ENCODE measurements around the gene KIF4B. TPM values are rescaled to one million over a fixed set of nuclear protein-coding genes. Genes with fewer than 3 reads are reported as not detected.

The KIF4B gene
- total RNA-seq, 1 experiment from 2014 or later = 0.07 TPM

- no peak overlapping the region for H3K56ac ChIP-seq (ENCODE audit: insufficient read length, low read depth, low read length)
- H3K23me2 ChIP-seq (ENCODE audit: insufficient read length, low read depth, low read length, poor library complexity, severe bottlenecking) = no peaks in the 10 kb centered on the region
- H2BK120ac ChIP-seq (ENCODE audit: low read depth, low read length, poor library complexity, severe bottlenecking) = no peak overlapping the region
- no peaks in the 10 kb centered on the region; the same call in 1 of the 2 replicates for H3K79me2 ChIP-seq (ENCODE audit: insufficient read depth, low read length)
- H3K27me3 ChIP-seq (ENCODE audit: insufficient read depth, low read length) = no peaks in the 10 kb centered on the region
- H4K8ac ChIP-seq (replicated peaks; ENCODE audit: insufficient read length, low read depth, low read length) = no peak overlapping the region
- no peak overlapping the region for H3K23ac ChIP-seq (ENCODE audit: insufficient read length, low read depth, low read length)
- Mint-ChIP-seq H3K4me1 (peaks cover 22 to 23% of the 10 kb centered on the region in 2 experiments), H3K27me3 (ENCODE audit: low read depth) (no peaks in the 10 kb centered on the region), H3K27ac (no peak overlapping the region), H3K36me3 (ENCODE audit: insufficient read depth in 1 of 3, low read depth in 3 of 3) (no peaks in the 10 kb centered on the region), H3K4me3 (no peak overlapping the region), H3K9me3 (0 out of 5 replicates have a peak, but pooled peaks cover 0 to 3% of the 10 kb centered on the region in 2 experiments)
- H3K9ac ChIP-seq (ENCODE audit: extremely low read depth, insufficient read length, low read length) = no peak overlapping the region
- no peak overlapping the region for H2BK12ac ChIP-seq (ENCODE audit: insufficient read length, low read depth, low read length)
- no peak overlapping the region for H2AFZ ChIP-seq (ENCODE audit: low read length)
- no peak overlapping the region for H3K4me2 ChIP-seq (ENCODE audit: insufficient read depth, insufficient read length, low read length)
- no peak overlapping the region for H3T11ph ChIP-seq (ENCODE audit: low read length)
- no peak for DNase-seq
- H3K14ac ChIP-seq (ENCODE audit: insufficient read depth, low read length) = no peak overlapping the region
- no CpG with 5 or more reads among the region's 8 CpGs for WGBS (ENCODE audit: extremely low coverage, insufficient read length, low lambda C conversion rate)
- no peak for TF ChIP-seq CTCF (conservative IDR thresholded peaks at IDR 0.05)
- H3K79me1 ChIP-seq (ENCODE audit: insufficient read depth, low read depth, low read length, poor library complexity, severe bottlenecking) = no peaks in the 10 kb centered on the region
- peaks cover 2% of the 10 kb centered on the region; the same call in 1 of the 2 replicates for H3K4me1 ChIP-seq (ENCODE audit: insufficient read depth, low read length)
- no peak overlapping the region for H2AK5ac ChIP-seq (ENCODE audit: insufficient read length, low read length)
- no peak overlapping the region for H2BK20ac ChIP-seq (ENCODE audit: low read depth, low read length, poor library complexity, severe bottlenecking)
- no peak overlapping the region for H3K27ac ChIP-seq (ENCODE audit: insufficient read length, low read depth, low read length)
- H2BK5ac ChIP-seq (ENCODE audit: insufficient read length, low read length) = no peak overlapping the region
- no peaks in the 10 kb centered on the region for H3K9me3 ChIP-seq (ENCODE audit: control insufficient read depth, low read depth, low read length)
- no peak overlapping the region for H4K91ac ChIP-seq (ENCODE audit: insufficient read length, low read depth, low read length)
- H2BK15ac ChIP-seq (ENCODE audit: low read depth, low read length) = no peak overlapping the region
- H3K18ac ChIP-seq (ENCODE audit: insufficient read length, low read depth, low read length) = no peak overlapping the region
- H3K4ac ChIP-seq (ENCODE audit: low read depth, low read length) = no peak overlapping the region
- H4K5ac ChIP-seq (ENCODE audit: insufficient read length, low read depth, low read length) = no peak overlapping the region
- H4K20me1 ChIP-seq (ENCODE audit: control insufficient read depth, insufficient read depth, insufficient read length) = no peaks in the 10 kb centered on the region
These were observed 43.2 kb downstream of the KIF4B start for GRCh38 chr5:155056644-155057269.

All from H9 (cell line).